ENCODE data around the gene DNAJC12.
"Not testable (repeated sequence)": the region's sequence is repeated elsewhere in the genome, so short reads cannot be mapped to it uniquely, and the experiment has no call there.

The DNAJC12 gene

DNA sequence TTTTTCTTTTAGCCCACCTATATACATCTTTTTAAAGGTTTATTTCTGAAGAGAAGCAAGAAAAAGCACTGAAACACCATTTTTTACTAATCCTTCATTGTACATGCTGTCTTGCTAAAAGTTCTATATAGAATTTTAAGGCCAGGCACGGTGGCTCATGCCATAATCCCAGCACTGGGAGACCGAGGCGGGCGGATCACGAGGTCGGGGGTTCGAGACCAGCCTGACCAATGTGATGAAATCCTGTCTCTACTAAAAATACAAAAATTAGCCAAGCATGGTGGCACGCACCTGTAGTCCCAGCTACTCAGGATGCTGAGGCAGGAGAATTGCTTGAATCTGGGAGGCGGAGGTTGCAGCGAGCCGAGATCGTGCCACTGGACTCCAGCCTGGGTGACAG, 1.5 kb upstream of the DNAJC12 start:
- DNase-seq = not testable (repeated sequence)

DNA sequence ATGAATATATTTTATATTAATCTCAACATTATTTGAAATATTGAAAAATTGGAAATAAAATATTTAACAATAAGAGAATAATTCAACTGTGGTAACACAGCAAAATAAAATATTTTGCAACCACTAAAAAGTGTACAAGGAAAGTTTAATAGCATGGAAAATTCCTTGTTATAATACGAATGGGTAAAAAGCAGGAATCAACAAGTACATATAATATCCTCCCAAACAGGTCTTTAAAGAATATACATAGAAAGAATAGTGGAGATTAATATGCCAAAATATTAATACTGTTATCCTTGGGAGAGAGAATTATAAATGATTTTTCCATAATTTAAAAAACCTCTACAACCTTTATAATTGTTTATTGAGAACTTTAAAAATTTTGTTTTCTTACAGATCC, 1.0 kb downstream of the DNAJC12 start:
- DNase-seq = no peak

DNA sequence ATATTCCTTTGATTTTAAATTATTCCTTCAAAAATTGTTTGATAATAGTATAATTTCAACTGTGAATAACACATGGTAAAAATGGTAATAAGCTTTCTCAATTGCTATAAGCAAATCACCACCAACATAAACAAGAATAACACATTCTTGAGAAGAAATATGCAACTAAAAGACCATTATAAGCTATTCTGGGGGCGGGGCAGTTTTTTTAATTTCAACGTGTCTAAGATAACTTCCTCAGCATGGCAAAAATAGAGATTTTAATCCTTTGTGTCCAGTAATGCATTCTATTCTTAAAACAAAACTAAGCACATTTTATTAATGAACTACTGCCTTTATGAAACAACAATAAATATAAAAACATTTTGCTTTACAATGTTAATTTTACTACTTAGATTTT, 1.5 kb downstream of the DNAJC12 start:
- DNase-seq = no peak

DNA sequence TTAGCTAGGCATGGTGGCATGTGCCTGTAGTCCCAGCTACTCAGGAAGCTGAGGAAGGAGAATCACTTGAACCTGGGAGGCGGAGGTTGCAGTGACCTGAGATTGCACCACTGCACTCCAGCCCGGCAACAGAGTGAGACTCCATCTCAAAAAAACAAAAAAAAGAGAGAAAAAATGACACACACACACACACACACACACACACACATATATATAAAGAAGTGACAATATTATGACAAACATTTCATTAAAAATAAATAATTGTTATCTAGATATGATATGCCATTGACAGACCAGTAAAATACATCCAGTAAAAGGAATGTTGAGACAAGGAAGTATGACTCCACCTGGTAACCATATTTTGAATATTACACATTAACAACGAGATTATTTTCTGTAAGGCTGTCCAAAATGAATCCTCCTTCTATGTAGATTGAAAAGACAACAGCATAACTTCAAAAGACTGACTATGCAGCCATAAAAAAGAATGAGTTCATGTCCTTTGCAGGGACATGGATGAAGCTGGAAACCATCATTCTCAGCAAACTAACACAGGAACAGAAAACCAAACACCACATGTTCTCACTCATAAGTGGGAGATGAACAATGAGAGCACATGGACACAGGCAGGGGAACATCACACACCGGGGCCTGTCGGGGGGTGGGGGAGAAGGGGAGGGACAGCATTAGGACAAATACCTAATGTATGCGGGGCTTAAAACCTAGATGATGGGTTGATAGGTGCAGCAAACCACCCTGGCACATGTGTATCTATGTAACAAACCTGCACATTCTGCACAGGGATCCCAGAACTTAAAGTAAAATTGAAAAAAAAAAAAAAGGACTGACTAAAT, 2.2 kb downstream of the DNAJC12 start:
- not testable (repeated sequence) for DNase-seq

DNA sequence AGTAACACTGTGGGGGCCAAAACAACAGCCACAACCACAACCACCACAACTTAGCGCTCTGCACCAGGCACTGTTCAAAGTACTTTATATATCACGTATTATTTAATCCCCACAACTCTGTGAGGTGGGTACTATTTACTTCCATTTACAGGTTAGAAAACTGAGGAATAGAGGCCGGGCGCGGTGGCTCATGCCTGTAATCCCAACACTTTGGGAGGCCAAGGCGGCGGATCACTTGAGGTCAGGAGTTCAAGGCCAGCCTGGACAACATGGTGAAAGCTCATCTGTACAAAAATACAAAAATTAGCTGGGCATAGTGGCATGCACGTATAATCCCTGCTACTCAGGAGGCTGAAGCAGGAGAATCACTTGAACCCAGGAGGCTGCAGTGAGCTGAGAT, 3.6 kb downstream of the DNAJC12 start:
- no peak for DNase-seq

GRCh38 chr10:67827811-67828210, 10.2 kb downstream of the DNAJC12 start:
- no peak for DNase-seq

- DNase-seq = no peak
These were observed 18.2 kb downstream of the DNAJC12 start for GRCh38 chr10:67819768-67820204.

GRCh38 chr10:67818323-67818722, 19.7 kb downstream of the DNAJC12 start:
- no peak for DNase-seq

- DNase-seq = no peak
These were observed 21.3 kb downstream of the DNAJC12 start for GRCh38 chr10:67816719-67817118.

DNA sequence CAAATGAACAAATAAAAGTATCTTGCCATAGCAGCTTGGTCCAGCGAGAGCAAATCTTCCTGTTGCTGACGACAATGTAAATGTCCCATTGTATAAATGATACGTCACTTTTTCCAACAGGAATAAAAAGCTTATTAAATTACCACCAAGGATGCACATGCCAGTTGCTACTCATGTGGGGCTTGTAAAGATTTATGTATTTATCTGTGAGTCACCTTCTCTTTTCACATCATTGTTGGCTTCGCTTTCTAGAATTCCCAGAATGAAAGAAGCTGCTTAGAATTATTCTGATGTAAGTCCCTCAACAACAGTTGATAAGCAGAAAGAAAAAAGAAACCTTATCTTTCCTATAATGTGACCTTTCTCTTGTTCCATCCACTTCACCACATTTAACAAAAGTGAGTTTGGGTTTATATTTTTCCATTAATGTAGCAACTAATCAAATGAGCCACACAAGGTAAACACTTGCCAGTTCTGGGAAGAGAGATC, 22.4 kb downstream of the DNAJC12 start:
- DNase-seq = no peak

DNA sequence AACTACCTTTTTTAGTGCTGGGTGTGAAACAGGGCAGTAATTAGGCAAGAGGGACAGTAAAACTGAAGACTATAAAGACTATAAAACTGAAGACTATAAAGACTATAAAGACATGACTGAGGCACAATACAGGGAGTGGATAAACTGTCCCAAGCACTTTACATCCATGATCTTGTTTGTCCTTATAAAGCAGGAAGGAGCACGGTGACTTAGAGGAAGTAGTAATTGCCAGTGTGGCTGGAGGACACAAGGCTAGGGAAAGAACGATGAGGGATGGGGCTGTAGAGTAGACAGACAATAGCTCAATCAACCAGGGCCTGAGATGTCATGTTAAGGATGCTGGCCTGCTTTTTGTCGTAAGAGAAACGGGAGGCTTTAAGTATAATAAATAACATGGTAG, 26.0 kb downstream of the DNAJC12 start:
- no peak for DNase-seq

DNA sequence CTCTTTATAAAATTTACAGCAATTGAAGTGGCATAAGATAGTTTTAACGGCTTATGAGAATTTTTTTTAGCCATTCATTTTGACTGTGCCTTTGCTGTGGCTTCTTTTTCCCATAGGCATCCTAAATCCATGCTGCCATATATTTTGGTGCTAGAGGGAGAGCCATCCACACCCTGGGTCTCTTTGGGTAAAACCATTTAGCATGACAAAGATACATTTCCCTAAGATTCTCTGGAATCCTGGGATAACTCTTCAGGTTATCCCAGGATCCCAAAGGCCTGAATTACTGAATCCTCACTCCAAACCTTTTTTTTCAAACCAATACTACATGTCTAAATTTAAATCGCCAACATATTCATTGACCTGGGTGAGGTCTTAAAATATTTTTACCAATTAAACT, 28.9 kb downstream of the DNAJC12 start:
- no peak for DNase-seq

GRCh38 chr10:67808704-67809103, 29.3 kb downstream of the DNAJC12 start:
- no peak for DNase-seq

DNA sequence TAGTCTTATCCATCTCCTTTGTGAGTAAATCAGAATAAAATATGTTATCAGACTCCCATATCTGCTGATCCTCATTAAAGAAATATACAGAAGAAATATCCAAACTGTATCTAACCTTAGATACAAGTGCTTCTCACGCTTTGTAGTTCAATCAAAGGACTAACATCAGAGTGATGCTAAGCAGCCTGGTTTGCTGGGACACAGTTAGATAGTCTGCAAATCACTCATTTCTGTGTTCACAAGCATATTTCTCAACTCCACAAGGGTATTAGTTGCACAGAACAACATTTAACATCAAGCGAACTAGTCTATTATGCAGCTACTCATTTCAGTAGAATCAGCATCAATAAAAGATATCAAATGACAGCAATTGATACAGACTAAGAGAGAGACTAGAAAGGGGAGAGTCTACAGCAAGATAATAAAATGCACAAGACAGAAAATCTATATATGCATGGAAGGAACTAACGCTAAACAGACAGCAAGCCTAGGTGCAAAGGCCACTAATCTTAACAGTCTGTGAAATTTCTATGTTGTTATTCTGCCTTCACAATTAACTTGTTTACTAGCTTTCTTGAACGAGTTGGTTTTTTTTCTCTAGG, 30.0 kb downstream of the DNAJC12 start:
- DNase-seq = no peak

GRCh38 chr10:67804395-67804678, 33.7 kb downstream of the DNAJC12 start:
- no peak for DNase-seq

GRCh38 chr10:67803588-67804394, 34.2 kb downstream of the DNAJC12 start:
- DNase-seq = no peak

GRCh38 chr10:67802767-67803538, 35.0 kb downstream of the DNAJC12 start:
- DNase-seq = no peak

DNA sequence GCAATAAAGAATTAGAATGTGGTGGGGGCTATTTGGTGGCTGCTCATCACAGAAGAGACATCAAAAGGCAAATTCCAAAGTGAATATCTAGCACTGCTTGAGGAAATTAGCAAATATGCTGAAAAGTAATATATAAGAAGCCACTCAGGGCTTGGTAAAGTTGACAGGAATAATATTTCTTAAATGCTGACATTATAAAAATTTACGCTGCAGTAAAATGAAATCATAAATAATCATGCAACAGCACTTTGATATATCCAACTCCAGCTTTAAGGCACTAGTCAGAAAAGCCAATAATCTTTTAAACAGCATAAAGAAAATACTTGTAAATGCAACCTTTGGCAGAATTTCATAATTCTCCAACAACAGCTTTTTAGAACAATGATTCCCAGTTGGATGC, 36.9 kb downstream of the DNAJC12 start:
- DNase-seq = no peak

- DNase-seq = no peak
These were observed 43.0 kb downstream of the DNAJC12 start for GRCh38 chr10:67794909-67795460.

DNA sequence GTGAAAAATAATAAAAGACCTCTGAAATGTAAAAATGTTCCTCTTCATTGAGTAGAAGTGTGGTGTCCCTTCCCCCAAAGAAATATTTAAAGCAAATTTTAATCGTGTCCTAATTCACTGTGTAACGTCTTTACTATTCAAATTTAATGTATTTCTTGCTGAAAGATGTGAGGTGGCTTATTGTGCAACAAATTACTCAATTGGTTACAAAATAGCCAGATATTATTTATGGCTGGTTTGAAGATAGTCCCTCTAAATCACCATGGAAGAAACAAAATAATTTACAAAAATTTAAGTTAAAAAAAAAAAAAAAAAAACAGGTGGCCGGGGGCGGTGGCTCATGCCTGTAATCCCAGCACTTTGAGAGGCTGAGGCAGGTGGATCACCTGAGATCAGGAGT, 43.7 kb downstream of the DNAJC12 start:
- DNase-seq = no peak

DNA sequence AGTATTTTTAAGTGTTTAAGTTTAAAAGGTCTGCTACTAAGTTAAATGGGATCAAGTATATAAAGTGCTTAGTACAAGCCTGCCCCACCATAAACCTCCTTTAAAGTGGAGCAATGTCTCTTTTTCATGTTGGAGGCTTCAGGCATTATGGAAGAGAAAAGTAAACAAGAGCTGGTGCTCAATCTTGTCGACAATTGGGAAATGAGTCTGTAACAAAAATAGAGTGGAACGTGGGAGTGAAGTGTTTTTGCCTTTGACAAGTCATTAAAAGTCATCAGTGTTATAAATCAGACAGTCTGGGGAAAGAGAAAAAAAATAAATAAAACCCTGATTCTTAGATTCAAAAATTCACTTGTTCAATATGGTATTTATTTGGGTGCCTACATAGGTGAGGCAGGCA, 44.7 kb downstream of the DNAJC12 start:
- no peak for DNase-seq

DNA sequence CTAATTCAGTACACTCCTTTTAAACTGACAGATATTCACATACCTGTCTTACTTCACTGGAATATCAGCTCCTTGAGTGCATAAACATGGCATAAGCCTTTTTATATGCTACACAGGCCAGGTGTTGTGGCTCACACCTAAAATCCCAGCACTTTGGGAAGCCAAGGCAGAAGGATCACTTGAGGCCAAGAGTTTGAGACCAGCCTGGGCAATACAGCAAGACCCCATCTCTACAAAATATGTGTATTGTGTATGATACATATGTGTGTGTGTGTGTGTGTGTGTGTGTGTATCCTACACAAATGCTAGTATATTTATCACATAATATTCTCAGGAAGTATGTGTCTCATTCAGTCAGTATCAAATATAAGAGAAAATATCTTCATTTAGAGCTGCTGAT, 45.3 kb downstream of the DNAJC12 start:
- no peak for DNase-seq

All from NCI-H510A (cell line).